Stimulated activated CD4-positive, alpha-beta T cell treated with anti-CD3 and anti-CD28 coated beads, Interleukin-1b, Interleukin-23, amount 100 ng/mL, for 24 hours (primary cell): ENCODE measurements around the gene LMNTD1.
A peak's percentile ranks its signal among the peaks of the same experiment; 100 is the strongest.
"Not testable (repeated sequence)": the region's sequence is repeated elsewhere in the genome, so short reads cannot be mapped to it uniquely, and the experiment has no call there.

Experiments
- DNase-seq, 4 experiments: peaks; one replicate each; pipeline ENCODE4 v3.0.0-alpha.2; 2020; ENCODE audit warnings: low read depth in 4 of 4, low spot score in 1 of 4

The LMNTD1 gene, protein sequence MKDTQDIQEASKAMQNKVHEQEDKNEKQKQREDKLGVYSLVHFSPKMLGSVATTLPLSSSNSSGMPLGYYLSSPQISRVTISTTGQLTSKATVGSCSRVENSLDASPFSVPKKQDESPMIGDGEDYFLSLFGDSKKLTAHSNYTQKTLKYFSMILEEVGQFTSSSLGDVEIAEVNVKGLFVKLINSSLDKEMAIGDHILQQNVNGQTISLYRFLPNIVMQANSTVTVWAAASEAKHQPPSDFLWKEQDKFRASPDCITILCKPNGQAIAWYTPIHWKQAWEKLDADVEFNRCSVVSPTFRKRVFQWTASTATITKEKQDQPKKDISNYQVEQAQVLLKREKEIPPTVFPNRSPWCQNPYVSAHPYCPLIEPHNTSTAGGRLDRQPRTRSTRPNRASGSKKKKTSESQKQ

DNA sequence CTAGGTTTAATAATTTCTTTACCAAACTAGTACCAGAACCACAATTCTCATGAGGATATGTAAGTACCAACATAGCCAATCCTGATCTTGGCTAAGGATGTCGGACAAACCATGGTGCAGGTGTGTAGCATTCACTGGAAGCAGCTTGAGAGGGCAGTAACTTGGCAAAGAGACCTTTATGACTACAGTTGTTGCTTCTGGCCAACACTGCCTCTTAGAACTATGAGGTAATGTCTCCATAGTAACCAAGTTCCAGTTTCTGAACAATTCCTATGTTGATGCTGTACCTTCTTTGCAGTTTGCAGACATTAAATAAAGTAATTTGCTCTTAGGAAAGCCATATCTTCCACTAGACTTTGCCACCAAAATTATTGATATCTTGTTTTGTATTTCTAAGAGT, at the start of gene LMNTD1:
TSS of gene LMNTD1 (minus strand) at position 186 of the 400 bp plus-strand sequence. CDS start 324 bp downstream, outside the sequence.
- no peak for DNase-seq

DNA sequence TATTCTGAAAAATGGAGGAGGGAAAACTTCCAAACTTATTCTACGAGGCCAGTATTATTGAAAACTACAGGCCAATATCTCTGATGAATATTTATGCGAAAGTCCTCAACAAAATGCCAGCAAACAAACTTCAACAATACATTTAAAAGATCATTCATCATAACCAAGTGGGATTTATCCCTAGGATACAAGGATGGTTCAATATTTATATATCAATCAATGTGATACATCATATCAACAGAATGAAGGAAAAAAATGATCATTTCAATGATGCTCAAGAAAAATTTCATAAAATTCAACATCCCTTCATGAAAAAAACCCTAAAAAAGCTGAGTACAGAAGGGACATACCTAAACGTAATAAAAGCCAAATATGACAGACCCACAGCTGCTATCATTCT, 45.9 kb upstream of the LMNTD1 start:
- no peak for DNase-seq

DNA sequence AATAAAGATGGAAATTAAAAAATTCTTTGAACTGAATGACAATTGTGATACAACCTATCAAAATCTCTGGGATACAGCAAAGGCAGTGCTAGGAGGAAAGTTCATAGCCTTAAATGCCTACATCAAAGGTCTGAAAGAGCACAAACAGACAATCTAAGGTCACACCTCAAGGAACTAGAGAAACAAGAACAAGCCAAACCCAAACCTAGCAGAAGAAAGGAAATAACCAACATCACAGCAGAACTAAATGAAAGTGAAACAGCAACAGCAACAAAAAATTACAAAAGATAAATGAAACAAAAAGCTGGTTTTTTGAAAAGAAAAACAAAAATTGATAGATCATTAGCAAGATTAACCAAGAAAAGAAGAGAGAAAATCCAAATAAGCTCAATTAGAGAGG, 42.4 kb upstream of the LMNTD1 start:
- DNase-seq = not testable (repeated sequence)

DNA sequence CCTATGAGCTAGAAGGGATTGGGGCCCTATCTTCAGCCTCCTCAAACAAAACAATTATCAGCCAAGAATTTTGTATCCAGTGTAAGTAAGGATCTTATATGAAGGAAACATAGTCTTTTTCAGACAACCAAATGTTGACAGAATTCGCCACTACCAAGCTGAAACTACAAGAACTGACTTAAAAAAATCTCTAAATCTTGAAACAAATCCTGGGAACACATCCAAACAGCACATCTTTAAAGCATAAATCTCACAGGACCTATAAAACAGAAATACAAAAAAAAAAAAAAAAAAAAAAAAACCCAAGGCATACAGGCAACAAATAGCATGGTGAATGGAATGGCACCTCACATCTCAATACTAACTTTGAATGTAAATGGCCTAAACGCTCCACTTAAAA, 41.3 kb upstream of the LMNTD1 start:
- no peak for DNase-seq

DNA sequence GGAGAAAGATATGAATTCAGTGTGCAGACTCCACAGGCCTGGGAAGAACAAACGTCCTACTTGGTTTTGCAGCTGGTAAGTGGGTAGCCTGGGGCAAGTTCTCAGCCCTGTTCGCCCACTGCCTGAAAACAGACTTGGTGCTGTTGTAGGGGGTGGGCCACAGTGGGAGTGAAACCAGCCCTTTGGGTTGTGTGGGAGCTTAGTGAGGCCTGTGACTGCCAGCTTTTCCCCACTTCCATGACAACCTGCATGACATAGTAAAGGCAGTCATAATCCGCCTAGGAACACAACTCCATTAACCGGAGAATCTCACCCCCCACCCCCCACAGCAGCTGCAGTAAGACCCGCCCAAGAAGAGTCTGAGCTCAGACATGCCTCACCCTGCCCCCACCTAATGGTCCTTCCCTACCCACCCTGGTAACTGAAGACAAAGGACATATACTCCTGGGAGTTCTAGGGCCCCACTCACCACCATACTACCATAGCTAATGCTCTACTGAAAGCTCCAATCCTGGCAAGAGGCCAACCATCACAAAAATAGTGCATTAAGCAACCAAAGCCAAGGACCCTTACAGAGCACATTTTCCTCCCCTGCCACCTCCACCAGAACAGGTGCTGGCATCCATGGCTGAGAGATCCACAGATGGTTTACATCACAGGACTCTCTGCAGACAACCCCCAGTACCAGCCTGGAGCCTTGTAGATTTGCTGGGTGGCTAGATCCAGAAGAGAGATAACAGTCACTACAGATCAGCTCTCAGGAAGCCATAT, 39.8 kb upstream of the LMNTD1 start:
- DNase-seq = no peak

DNA sequence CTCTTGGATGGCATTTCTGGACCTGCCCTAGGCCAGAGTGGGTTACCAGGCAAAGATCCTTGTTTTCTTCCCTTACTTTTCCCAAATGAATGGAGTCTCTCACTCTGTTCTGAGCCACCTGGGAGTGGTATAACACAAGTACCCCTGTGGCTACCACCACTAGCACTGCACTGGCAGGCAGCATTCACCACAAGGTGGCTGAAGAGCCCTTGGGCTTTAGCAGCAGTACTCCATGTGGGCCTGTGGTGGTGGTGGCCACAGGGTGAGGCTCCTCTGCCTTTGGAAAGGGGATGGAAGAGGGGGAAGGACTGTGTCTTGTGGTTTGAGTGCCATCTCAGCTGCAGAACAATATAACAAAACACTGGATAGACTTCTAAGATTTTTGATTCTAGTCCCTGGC, 38.1 kb upstream of the LMNTD1 start:
- DNase-seq = no peak

DNA sequence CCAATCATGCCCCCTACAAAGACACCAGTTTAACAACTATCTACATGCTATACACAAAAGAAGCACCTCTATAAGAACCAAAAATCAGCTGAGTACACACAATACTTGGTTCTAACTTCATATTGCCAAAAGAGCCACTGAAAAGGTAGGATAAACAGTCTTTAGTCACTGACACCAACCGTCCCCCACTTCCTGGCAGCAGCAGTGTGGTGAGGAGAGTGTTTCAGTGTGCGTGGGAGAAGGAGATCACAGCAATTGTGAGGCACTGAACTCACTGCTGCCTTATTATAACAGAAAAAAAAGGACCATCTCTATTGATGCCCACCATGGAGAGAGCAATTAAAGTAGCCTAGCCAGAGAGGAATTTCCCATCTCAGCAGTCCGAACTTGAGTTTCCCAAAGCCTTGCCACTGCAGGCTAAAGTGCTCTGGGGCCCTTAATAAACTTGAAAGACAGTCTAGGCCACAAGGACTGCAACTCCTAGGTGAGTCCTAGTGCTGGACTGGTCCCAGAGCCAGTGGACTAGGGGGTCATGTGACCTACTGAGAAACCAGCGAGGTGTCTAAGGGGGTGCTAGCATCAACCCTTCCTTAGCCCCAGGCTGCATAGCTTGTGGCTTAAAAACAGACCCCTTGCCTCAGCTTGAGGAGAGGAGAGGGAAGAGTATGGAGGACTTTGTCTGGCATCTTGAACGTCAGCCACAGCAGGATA, 37.1 kb upstream of the LMNTD1 start:
- peak in 1 of 4 experiments; percentile 28 for DNase-seq

DNA sequence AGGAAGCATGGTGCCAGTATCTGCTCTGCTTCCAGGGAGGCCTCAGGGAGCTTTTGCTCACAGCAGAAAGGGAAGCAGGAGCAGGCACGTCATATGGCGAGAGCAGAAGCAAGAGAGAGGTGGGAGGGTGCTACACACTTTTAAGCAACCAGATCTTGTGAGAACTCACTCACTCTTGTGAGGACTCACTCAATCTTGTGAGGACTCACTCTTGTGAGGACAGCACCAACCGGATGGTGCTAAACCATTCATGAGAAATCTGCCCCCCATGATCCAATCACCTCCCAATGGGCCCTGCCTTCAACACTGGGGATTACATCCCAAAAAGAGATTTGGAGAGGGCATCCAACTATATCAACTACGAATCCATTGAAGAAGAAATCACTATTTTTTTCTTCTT, 34.3 kb upstream of the LMNTD1 start:
- no peak for DNase-seq

DNA sequence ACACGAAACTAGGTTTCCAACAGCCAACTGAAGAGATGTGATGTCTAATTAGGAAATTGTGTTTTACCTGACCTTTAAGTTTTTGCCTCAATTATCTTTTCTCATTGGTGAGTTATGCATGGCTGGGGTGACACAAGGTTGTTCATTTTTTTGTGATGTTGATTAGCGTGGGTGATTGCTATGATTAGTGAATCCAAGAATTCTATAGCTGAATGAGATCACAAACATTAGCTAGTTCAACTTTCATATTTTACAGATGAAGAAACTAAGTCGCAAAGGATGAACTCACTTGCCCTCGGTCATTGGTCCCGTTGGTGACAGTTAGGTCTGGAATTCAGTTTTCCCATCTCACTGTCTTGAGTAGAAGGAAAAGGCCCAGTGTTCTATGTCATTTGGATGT, 32.6 kb upstream of the LMNTD1 start:
- DNase-seq = no peak

DNA sequence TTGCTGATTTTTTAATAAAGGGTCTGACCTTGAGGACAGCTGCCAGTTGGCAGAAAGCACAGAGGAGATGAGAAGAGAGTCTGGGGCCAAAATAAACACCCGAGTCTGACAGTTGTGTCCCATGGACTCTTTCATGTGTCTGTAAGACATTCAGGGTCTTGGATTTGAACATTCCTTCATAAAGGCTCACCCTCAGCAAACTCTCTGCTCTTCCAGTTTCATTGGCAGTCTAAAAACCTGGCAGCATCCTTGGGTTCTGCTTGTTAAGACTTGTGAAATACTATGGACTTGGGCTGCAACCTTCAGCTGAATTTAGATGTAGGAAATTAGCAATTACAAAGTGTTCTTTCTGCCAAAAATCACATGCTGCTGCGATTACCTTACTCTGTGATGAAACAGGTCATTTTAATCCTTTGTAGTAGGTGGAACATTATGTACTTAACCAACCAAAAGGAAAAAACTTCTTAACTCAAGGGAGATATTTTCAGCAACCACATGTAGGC, 32.0 kb upstream of the LMNTD1 start:
- no peak for DNase-seq

DNA sequence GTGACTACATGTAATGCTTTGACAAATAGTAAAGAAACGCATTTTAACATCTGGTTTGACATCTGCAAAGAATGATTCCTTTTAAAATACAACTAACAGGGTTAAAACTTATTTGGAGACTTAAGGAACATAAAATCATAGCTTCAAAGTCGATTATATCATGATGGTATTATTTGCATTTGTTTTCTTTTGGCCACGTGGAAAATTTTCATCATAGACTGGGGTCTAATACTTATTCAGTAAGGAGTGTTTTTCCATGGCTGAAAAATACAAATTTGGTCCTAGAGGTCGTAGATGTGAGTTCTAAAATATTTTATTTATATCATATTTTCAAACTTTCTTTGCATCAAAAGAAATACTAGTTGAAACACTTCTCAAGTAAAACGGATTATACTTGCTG, 31.5 kb upstream of the LMNTD1 start:
- no peak for DNase-seq

DNA sequence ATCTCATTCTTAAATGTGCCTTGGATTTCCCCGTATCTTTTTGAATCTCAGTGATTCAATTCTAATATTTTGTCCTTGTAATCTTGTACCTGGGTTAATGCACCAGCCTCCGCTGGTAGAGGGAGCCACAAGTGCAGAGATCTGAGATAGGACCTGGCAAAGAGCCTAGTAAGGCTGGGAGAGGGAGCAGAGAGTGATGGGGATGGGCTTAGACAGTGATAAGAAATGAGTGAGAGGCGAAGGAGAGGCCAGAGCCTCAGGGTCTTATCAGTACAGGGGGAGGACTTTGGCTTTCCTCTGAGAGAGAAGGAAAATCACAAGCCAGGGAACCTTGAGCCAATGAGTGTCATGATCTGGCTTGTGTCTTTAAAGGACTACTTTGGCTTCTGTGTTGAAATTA, 30.5 kb upstream of the LMNTD1 start:
- DNase-seq = no peak

DNA sequence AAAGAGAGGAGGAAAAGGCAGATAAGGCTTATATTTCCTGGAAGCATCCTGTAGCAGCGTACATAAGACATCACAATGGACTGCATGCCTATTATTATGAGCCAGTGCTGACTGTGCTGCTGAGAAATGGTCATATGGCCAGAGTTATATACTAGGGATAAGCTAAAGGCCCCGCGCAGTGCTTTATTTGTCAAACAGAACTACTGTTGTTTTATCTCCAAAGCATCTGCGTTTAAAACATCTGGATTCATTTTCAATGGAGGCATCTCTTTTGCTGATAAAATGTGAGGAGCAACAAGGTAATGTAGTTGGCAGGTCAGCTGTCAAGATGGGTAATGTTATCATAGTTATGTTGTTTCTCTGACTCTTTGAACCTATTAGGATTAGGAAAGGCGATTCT, 28.0 kb upstream of the LMNTD1 start:
- DNase-seq = no peak

DNA sequence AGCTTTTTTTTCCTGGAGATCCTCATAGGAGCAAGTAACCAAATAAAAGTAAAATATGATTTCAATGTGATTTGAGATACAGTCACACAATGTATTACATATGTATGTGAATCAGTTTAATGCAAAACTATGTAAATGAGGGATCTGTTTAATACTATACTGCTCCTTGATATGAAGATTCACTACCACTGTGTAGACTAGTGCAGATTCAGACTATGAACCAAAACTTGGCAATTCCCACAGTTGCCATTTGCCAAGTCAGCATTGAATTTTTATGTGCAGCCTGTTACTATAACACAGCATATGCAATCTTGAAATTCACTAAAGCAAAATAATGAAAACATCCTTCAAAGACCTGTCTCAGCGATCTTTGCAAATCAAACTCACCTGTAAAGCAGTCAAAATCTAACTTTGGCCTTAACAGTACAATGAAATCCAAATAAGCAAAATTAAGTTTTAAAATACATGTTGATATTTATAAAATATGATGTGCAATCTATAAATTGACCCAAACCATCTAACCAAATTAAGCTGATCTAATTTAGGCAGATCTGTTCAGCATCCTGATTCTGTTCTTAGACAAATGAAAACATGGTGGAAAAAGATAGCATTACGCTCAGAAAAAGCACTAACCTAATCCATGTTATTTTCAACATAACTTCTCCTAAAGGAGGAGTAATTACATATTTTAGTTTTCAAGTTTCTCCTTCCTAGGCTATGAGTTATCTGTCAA, 25.5 kb upstream of the LMNTD1 start:
- no peak for DNase-seq

DNA sequence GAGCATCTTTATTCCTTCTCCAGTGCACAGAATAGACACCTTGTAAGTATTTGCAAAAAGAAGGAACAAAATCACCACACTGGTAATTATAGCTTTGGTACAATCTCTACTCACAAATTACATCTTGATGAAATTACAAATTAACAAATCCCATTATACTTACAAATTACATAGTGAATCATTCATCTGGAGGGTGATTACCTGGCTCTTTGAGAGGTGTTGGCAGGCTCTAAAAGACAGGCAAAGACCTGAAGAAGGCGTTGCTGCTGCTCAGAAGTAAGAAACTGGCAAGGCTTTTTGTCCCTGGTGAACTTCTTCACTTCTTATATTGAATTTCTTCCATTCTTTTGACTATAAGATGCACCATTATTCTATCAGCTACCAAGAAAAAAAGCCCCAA, 21.7 kb upstream of the LMNTD1 start:
- DNase-seq = no peak

DNA sequence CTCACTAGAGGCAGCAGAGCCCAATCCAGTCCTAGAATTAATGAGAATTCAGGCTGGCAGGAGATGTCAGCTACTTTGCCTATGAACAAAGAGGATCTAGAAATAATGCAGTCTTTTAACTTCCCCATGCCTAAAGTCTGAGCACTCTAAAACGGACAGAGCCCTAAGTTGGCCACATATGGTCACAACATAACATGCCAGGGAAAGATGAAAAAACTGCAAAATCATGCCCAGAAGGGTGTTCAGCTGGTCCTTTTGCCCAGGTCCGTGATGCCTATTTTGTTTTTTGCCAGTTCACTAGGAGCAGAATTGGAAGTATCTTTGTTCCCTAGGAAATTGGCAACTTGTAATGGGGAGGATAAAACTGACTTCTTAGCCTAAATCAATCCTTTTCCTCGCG, 20.3 kb upstream of the LMNTD1 start:
- DNase-seq = no peak

DNA sequence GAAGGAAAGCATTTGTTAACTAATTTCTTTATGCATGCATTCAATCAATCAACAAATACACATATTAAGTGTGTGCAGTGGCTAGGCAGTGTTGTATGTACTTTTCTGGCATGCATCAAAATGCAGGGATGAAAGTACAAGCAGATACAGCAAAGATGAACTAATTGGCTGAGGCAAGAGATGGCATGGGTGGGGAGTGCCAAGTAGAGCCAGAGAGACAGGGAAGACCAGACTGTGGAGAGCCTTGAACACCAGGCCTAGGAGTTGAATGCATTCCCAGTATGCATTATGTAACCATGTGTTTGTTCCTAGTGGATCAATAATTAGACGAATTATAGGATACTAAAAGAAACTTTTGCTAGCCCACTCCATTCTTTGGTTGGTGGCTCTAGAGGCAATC, 17.3 kb upstream of the LMNTD1 start:
- no peak for DNase-seq

DNA sequence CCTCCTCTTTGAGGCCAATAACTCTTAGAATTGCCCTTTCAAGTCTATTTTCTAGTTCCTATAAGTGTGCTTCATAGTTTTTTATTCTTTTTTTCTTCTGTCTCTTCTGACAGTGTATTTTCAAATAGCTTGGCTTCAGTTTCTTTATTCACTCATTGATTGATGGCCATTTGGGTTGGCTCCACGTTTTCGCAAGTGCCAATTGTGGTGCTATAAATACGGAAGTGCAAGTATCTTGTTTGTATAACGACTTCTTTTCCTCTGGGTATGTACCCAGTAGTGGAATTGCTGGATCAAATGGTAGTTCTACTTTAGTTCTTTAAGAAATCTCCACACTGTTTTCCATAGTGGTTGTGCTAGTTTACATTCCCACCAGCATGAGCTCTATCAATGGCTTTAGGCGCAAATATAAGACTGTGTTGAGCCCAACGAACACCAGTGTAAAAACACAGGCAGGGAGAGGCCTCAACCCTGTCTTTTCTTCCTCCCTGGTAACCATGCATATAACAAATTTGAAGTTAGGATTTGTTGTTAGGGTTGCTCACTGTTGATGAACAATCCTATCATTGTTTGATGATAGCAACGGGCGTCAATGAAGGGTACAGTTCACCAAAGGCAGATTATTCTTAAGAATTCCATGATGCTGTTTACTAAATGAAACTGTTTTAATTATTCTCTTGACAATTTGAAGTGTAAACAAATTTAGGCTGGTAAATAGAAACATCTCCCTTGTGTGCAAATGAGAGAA, 13.3 kb upstream of the LMNTD1 start:
- no peak for DNase-seq

DNA sequence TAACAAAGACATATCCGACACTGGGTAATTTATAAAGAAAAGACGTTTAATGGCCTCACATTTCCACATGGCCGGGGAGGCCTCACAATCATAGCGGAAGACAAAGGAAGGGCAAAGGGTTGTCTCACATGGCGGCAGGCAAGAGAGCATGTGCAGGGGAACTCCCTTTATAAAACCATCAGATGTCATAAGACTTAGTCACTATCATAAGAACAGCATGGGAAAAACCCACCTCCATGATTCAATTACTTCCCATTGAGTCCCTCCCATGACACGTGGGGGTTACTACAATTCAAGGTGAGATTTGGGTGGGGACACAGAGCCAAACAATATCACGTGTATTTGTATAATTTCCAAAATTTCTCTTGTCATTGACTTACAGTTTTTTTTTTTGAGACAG, 5.5 kb upstream of the LMNTD1 start:
- peak in 1 of 4 experiments; percentile 0 for DNase-seq

DNA sequence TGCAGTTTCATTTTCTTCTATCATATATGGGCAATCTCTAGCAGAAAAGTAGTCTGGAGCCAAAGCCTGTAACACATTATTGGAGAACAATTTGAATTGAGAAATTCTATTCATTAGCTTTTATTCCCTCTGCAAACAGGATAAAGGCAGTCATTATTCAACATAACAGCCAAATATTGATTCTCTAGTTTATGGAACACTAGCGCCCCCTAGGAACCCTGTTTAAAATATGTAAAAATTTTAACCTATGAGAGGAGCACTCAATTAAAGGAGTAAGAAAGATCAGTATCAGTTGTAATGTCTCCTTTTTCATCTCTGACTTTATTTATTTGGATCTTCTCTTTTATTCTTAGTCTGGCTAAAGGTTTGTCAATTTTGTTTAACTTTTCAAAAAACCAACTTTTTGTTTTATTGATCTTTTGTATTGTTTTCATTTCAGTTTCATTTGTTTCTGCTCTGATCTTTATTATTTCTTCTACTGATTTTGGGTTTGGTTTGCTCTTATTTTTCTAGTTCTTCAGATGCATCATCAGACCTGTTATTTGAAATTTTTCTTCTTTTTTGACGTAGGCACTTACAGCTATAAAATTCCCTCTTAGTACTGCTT, 4.8 kb upstream of the LMNTD1 start:
- DNase-seq = no peak
